ENCODE measurements around the gene RPTOR.

- TF ChIP-seq CEBPB (IDR thresholded peaks at IDR 0.05; ENCODE audit: borderline replicate concordance in 1 of 2, low read depth in 2 of 2, low read length in 2 of 2) (no peak), ZBTB11 (CRISPR knock-in tag; IDR thresholded peaks at IDR 0.05) (no peak), EP300 (IDR thresholded peaks at IDR 0.05; ENCODE audit: borderline replicate concordance in 1 of 2, control insufficient read depth in 1 of 2, low read depth in 2 of 2, low read length in 2 of 2) (no peak), MEF2A (IDR thresholded peaks at IDR 0.05; ENCODE audit: insufficient read depth, low read depth, low read length) (no peak), EZH2 (IDR thresholded peaks at IDR 0.05; ENCODE audit: borderline replicate concordance, control insufficient read depth, low read depth, low read length) (no peak), TCF12 (IDR thresholded peaks at IDR 0.05; ENCODE audit: low read depth, low read length) (no peak), CHD2 (IDR thresholded peaks at IDR 0.05; ENCODE audit: borderline replicate concordance, low read depth, low read length) (no peak), SIN3A (IDR thresholded peaks at IDR 0.05; ENCODE audit: low read depth, low read length) (no peak), CBFB (IDR thresholded peaks at IDR 0.05; ENCODE audit: low read depth) (no peak), FOXM1 (IDR thresholded peaks at IDR 0.05; ENCODE audit: low read depth, low read length) (no peak), POLR2AphosphoS5 (IDR thresholded peaks at IDR 0.05; ENCODE audit: low read length) (no peak), POLR2A (IDR thresholded peaks at IDR 0.05; ENCODE audit: low read depth, low read length) (0 out of 2 replicates have a peak, but pooled peaks have one; percentile 34), SUZ12 (IDR thresholded peaks at IDR 0.05; ENCODE audit: unreplicated experiment) (no peak)
- TF ChIP-seq, protein P1, sequence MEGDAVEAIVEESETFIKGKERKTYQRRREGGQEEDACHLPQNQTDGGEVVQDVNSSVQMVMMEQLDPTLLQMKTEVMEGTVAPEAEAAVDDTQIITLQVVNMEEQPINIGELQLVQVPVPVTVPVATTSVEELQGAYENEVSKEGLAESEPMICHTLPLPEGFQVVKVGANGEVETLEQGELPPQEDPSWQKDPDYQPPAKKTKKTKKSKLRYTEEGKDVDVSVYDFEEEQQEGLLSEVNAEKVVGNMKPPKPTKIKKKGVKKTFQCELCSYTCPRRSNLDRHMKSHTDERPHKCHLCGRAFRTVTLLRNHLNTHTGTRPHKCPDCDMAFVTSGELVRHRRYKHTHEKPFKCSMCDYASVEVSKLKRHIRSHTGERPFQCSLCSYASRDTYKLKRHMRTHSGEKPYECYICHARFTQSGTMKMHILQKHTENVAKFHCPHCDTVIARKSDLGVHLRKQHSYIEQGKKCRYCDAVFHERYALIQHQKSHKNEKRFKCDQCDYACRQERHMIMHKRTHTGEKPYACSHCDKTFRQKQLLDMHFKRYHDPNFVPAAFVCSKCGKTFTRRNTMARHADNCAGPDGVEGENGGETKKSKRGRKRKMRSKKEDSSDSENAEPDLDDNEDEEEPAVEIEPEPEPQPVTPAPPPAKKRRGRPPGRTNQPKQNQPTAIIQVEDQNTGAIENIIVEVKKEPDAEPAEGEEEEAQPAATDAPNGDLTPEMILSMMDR (IDR thresholded peaks at IDR 0.05 in 2 of 3, conservative IDR thresholded peaks at IDR 0.05 in 1 of 3; ENCODE audit: control insufficient read depth in 2 of 3, extremely low read depth in 1 of 3, insufficient read depth in 1 of 3, low read depth in 3 of 3, low read length in 3 of 3), result no peak
Measured at GRCh38 chr17:80856863-80857755, 312.5 kb downstream of the RPTOR start.
